PC-3 (cell line): ENCODE measurements around the gene PIGN. TPM values are rescaled to one million over a fixed set of nuclear protein-coding genes. Genes with fewer than 3 reads are reported as not detected.

Experiments used
- ATAC-seq: fragments of 200-7000 bp; cut with Tn5 transposase; 2 replicates; pipeline ENCODE4 v1.9.1; 2020; ENCODE audit warnings: mild to moderate bottlenecking, moderate library complexity
- BruUV-seq: library from RNA; stranded (reverse); fragments of 400-500 nt; replicated peaks from 2 replicates; lab custom pipeline; 2021; lab: Mats Ljungman, UMichigan
- CTCF ChIA-PET: fragments of 300-600 bp; sonication (Branson Sonifier 250); formaldehyde crosslinking; loops from one replicate; lab custom pipeline; 2022; ENCODE audit warnings: antibody characterized with exemption; lab: Charles Lee
- POLR2A ChIA-PET: fragments of 300-600 bp; sonication (Branson Sonifier 250); formaldehyde crosslinking; loops from one replicate; lab custom pipeline; 2022; ENCODE audit warnings: antibody characterized with exemption; ENCODE audit not compliant: unreplicated experiment; lab: Charles Lee
- DNase-seq: peaks from one replicate; pipeline ENCODE4 v3.0.0-alpha.2; 2015
- H2AFZ ChIP-seq: fragments of 300-600 bp; sonication (generic); 2 replicates; pipeline ENCODE4 v1.6.0; 2016; ENCODE audit warnings: antibody characterized with exemption, low read length
- H3F3A ChIP-seq: fragments of 300-600 bp; sonication (generic); one replicate; pipeline ENCODE4 v1.6.0; 2017; ENCODE audit warnings: antibody characterized with exemption, low read length, control low read depth, mild to moderate bottlenecking; ENCODE audit not compliant: unreplicated experiment
- H3K27ac ChIP-seq: fragments of 300-600 bp; sonication (generic); 2 replicates; pipeline ENCODE4 v1.5.1; 2016; ENCODE audit warnings: mild to moderate bottlenecking, low read length
- H3K27me3 ChIP-seq: fragments of 300-600 bp; sonication (generic); 2 replicates; pipeline ENCODE4 v1.6.1; 2016; ENCODE audit warnings: low read length, mixed read lengths
- H3K36me3 ChIP-seq: fragments of 300-600 bp; sonication (generic); 2 replicates; pipeline ENCODE4 v1.6.1; 2016; ENCODE audit warnings: low read depth, mixed run types, low read length, mixed read lengths
- H3K4me1 ChIP-seq: fragments of 300-600 bp; sonication (generic); 2 replicates; pipeline ENCODE4 v1.5.1; 2016; ENCODE audit warnings: low read length; ENCODE audit not compliant: insufficient read depth
- H3K4me2 ChIP-seq: fragments of 300-600 bp; sonication (generic); 2 replicates; pipeline ENCODE4 v1.6.0; 2016; ENCODE audit warnings: low read length
- H3K4me3 ChIP-seq: fragments of 300-600 bp; sonication (generic); 2 replicates; pipeline ENCODE4 v1.5.1; 2016; ENCODE audit warnings: mild to moderate bottlenecking, low read length, mixed read lengths
- H3K79me2 ChIP-seq: fragments of 300-600 bp; sonication (generic); 2 replicates; pipeline ENCODE4 v1.6.1; 2017; ENCODE audit warnings: low read length, mixed read lengths
- H3K9ac ChIP-seq: fragments of 300-600 bp; sonication (generic); 2 replicates; pipeline ENCODE4 v1.6.0; 2016; ENCODE audit warnings: mild to moderate bottlenecking, low read length
- H3K9me2 ChIP-seq: fragments of 300-600 bp; sonication (generic); replicated peaks from 2 replicates; pipeline ENCODE4 v1.6.1; 2016; ENCODE audit warnings: mixed run types, low read length, mixed read lengths
- H3K9me3 ChIP-seq: fragments of 300-600 bp; sonication (generic); 2 replicates; pipeline ENCODE4 v1.6.1; 2016; ENCODE audit warnings: low read length, mixed read lengths
- H4K20me1 ChIP-seq: fragments of 300-600 bp; sonication (generic); 2 replicates; pipeline ENCODE4 v1.6.1; 2016; ENCODE audit warnings: low read length, mixed read lengths
- EZH2 ChIP-seq: fragments of 300-600 bp; sonication (generic); IDR thresholded peaks from one replicate; pipeline ENCODE4 v1.6.1; 2017; ENCODE audit warnings: antibody characterized with exemption, mild to moderate bottlenecking, low read length; ENCODE audit not compliant: unreplicated experiment
- EZH2phosphoT487 ChIP-seq: fragments of 300-600 bp; sonication (generic); IDR thresholded peaks from 2 replicates; pipeline ENCODE4 v1.6.1; 2018; ENCODE audit warnings: mild to moderate bottlenecking, antibody characterized with exemption, low read length, borderline replicate concordance
- intact Hi-C: fragments of 100-400 bp; cut with micrococcal nuclease; formaldehyde crosslinking; loops from 2 replicates; pipeline ENCODE4 v1.9.0; 2023
- total RNA-seq: library from RNA; depleted of rRNA; stranded (reverse); fragments of >200 nt; gene quantifications from 2 replicates; pipeline ENCODE4 v1.2.3, GENCODE V29; 2014
- TF ChIP-seq, protein P1 (sequence below): fragments of 300-600 bp; sonication (generic); conservative IDR thresholded peaks from 2 replicates; pipeline ENCODE4 v1.5.1; 2017; ENCODE audit warnings: antibody characterized with exemption, low read depth, mild to moderate bottlenecking, low read length

The PIGN gene
- total RNA-seq, 1 experiment from 2014 or later = 22.7 TPM

DNA sequence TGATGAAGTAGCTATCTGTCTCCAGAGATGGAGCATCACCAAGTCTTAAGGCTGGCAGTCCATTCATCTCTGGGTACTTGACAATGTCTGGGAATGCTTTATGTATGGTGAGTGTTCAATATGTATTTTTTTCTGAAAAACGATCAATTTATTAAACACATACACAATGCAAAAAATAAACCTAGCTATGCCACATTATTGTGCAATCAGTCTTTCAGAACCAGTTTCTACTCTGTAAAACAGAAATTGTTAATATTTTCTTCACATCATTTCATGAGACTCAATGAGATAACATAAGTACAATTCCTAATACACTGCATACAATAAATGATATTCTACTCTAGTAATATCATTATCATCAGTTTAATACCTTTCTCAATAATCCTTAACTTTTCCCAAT is 122.5 kb downstream of the PIGN start:
- Histone ChIP-seq H3K4me2 (no peak overlapping the region), H3K27ac (no peak overlapping the region), H3K9ac (no peak overlapping the region), H3K27me3 (no peaks in the 10 kb centered on the region), H3K79me2 (no peaks in the 10 kb centered on the region), H3K9me2 (no peaks in the 10 kb centered on the region), H3K36me3 (no peaks in the 10 kb centered on the region), H3K4me1 (no peaks in the 10 kb centered on the region), H4K20me1 (no peaks in the 10 kb centered on the region), H3K4me3 (no peak overlapping the region), H3F3A (no peaks in the 10 kb centered on the region), H2AFZ (no peak overlapping the region), H3K9me3 (no peaks in the 10 kb centered on the region)
- TF ChIP-seq, protein P1, sequence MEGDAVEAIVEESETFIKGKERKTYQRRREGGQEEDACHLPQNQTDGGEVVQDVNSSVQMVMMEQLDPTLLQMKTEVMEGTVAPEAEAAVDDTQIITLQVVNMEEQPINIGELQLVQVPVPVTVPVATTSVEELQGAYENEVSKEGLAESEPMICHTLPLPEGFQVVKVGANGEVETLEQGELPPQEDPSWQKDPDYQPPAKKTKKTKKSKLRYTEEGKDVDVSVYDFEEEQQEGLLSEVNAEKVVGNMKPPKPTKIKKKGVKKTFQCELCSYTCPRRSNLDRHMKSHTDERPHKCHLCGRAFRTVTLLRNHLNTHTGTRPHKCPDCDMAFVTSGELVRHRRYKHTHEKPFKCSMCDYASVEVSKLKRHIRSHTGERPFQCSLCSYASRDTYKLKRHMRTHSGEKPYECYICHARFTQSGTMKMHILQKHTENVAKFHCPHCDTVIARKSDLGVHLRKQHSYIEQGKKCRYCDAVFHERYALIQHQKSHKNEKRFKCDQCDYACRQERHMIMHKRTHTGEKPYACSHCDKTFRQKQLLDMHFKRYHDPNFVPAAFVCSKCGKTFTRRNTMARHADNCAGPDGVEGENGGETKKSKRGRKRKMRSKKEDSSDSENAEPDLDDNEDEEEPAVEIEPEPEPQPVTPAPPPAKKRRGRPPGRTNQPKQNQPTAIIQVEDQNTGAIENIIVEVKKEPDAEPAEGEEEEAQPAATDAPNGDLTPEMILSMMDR = no peak
- no peak for TF ChIP-seq EZH2
- no peak for TF ChIP-seq EZH2phosphoT487
- DNase-seq = no peak
- intact Hi-C loops = no loop called here
- ChIA-PET CTCF (no interaction called here), POLR2A (no interaction called here)
- no TSS peak for BruUV-seq
- no peak for ATAC-seq

DNA sequence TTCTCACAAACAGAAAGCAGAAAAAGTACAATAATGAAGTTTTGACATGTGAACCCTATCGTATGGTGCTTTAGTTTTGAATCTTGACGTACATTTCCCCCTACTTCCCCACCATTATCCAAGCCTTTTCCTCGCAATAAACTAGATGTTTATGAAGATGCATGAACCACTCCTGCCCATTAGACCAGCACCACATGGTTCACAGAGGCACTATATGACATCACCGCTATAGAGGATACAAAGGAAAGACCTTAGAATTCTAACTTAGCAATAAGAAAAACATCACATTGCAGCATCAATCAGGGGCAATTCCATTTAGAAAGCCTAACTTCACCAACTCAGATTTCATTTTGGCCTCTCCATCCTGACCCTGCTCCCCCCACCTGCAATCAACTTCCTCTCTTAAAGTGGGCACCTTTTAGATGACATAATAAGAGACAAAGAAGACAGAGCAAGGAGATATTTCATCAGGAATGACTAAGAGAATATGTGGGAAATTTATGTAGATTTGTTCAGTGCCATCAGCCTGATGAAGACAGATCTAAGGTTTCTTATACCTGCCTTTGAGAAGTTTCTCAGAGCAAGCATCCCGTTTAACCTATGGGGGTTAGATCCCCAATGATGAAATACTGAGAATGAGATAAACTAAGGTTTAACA is 124.9 kb downstream of the PIGN start:
- H3K79me2 ChIP-seq = no peaks in the 10 kb centered on the region
- no peaks in the 10 kb centered on the region for H3K36me3 ChIP-seq
- H3K27ac ChIP-seq = no peak overlapping the region
- no peaks in the 10 kb centered on the region for H3K27me3 ChIP-seq
- ATAC-seq (no peak), DNase-seq (no peak)
- intact Hi-C loops = no loop called here
- no peak overlapping the region for H3K4me2 ChIP-seq
- TF ChIP-seq, protein P1 = no peak
- TF ChIP-seq EZH2phosphoT487 = no peak
- TF ChIP-seq EZH2 = no peak
- H2AFZ ChIP-seq = no peak overlapping the region
- no peaks in the 10 kb centered on the region for H3F3A ChIP-seq
- H3K9ac ChIP-seq = no peak overlapping the region
- CTCF ChIA-PET = no interaction called here
- no peak overlapping the region for H3K4me3 ChIP-seq
- H4K20me1 ChIP-seq = no peaks in the 10 kb centered on the region
- BruUV-seq = no TSS peak
- H3K9me3 ChIP-seq = no peaks in the 10 kb centered on the region
- no peaks in the 10 kb centered on the region for H3K9me2 ChIP-seq
- POLR2A ChIA-PET = no interaction called here
- H3K4me1 ChIP-seq = no peaks in the 10 kb centered on the region

DNA sequence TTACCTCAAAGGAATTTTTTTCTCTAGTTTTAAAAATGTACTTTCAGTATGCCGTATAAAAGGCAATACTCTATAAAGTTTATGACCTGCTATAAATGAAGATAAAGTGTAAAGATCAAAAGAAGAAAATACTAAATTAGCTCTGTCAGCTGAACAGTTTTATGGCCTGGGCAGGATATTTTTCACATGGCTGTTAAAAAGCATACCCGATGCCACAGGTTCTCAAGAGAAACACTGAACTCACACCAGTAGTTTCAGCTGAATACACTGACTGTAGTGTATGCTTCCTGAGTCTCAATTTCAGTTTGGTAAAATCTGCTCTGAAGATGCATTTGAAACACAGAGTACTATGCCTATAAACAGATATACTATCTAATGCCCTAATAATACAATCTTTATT is 126.0 kb downstream of the PIGN start:
- no peak for DNase-seq
- BruUV-seq = no TSS peak
- H3K4me3 ChIP-seq = no peak overlapping the region
- no peaks in the 10 kb centered on the region for H3F3A ChIP-seq
- H4K20me1 ChIP-seq = no peaks in the 10 kb centered on the region
- no peaks in the 10 kb centered on the region for H3K9me3 ChIP-seq
- H3K4me2 ChIP-seq = no peak overlapping the region
- no peak overlapping the region for H3K9ac ChIP-seq
- CTCF ChIA-PET = no interaction called here
- no peaks in the 10 kb centered on the region for H3K27me3 ChIP-seq
- TF ChIP-seq EZH2phosphoT487 (no peak), EZH2 (no peak)
- TF ChIP-seq, protein P1 = no peak
- POLR2A ChIA-PET = no interaction called here
- no peaks in the 10 kb centered on the region for H3K79me2 ChIP-seq
- no peak overlapping the region for H2AFZ ChIP-seq
- H3K4me1 ChIP-seq = no peaks in the 10 kb centered on the region
- no peaks in the 10 kb centered on the region for H3K9me2 ChIP-seq
- H3K36me3 ChIP-seq = no peaks in the 10 kb centered on the region
- intact Hi-C loops = no loop called here
- no peak overlapping the region for H3K27ac ChIP-seq
- no peak for ATAC-seq
